ENCODE data around the gene KDM3B.

KDM3B gene

GRCh38 chr5:138339091-138339456 is 13.4 kb upstream of the KDM3B start:
- H3K4me1 Mint-ChIP-seq = peaks cover 25 to 40% of the 10 kb centered on the region in 2 donors
- no peaks in the 10 kb centered on the region for H3K9me3 Mint-ChIP-seq
- DNase-seq (no peak), ATAC-seq (replicated peaks) (no peak)
- H3K27me3 Mint-ChIP-seq = no peaks in the 10 kb centered on the region
- peak overlapping the region; percentile 94 for H3K27ac Mint-ChIP-seq
- H3K36me3 Mint-ChIP-seq = peaks cover 6 to 15% of the 10 kb centered on the region in 2 donors
- peak overlapping the region; percentile 95 for H3K4me3 Mint-ChIP-seq

GRCh38 chr5:138339464-138339863 is 13.0 kb upstream of the KDM3B start:
- H3K4me3 Mint-ChIP-seq = peak overlapping the region; percentile 95
- no peak for DNase-seq
- H3K27me3 Mint-ChIP-seq = no peaks in the 10 kb centered on the region
- H3K4me1 Mint-ChIP-seq = peaks cover 25 to 40% of the 10 kb centered on the region in 2 donors
- peak overlapping the region; percentile 94 for H3K27ac Mint-ChIP-seq
- ATAC-seq (replicated peaks) = no peak
- H3K36me3 Mint-ChIP-seq = peaks cover 9 to 19% of the 10 kb centered on the region in 2 donors
- H3K9me3 Mint-ChIP-seq = no peaks in the 10 kb centered on the region

- Mint-ChIP-seq H3K4me1 (peaks cover 25 to 40% of the 10 kb centered on the region in 2 donors), H3K27ac (no peak overlapping the region), H3K36me3 (peaks cover 13 to 22% of the 10 kb centered on the region in 2 donors), H3K9me3 (no peaks in the 10 kb centered on the region), H3K27me3 (no peaks in the 10 kb centered on the region), H3K4me3 (peak overlapping the region in 1 of 2 donors; percentile 95)
- no peak for ATAC-seq (replicated peaks)
- no peak for DNase-seq
Measured at GRCh38 chr5:138340008-138340407, 12.5 kb upstream of the KDM3B start.

- peaks cover 42 to 58% of the 10 kb centered on the region in 2 donors for H3K36me3 Mint-ChIP-seq
- DNase-seq (no peak), ATAC-seq (replicated peaks) (no peak)
- no peaks in the 10 kb centered on the region for H3K9me3 Mint-ChIP-seq
- no peak overlapping the region for H3K4me3 Mint-ChIP-seq
- peaks cover 8 to 16% of the 10 kb centered on the region in 2 donors for H3K4me1 Mint-ChIP-seq
- H3K27ac Mint-ChIP-seq = no peak overlapping the region
- H3K27me3 Mint-ChIP-seq = no peaks in the 10 kb centered on the region
Measured at GRCh38 chr5:138344887-138345622, 7.4 kb upstream of the KDM3B start.

GRCh38 chr5:138346889-138347288 is 5.6 kb upstream of the KDM3B start:
- peaks cover 46 to 60% of the 10 kb centered on the region in 2 donors for H3K36me3 Mint-ChIP-seq
- no peaks in the 10 kb centered on the region for H3K27me3 Mint-ChIP-seq
- peaks cover 4 to 6% of the 10 kb centered on the region in 2 donors for H3K9me3 Mint-ChIP-seq
- no peak overlapping the region for H3K27ac Mint-ChIP-seq
- H3K4me3 Mint-ChIP-seq = no peak overlapping the region
- DNase-seq = no peak
- H3K4me1 Mint-ChIP-seq = peaks cover 9 to 14% of the 10 kb centered on the region in 2 donors
- no peak for ATAC-seq (replicated peaks)

GRCh38 chr5:138349852-138350562 is 2.5 kb upstream of the KDM3B start:
- ATAC-seq (replicated peaks) (no peak), DNase-seq (no peak)
- H3K27ac Mint-ChIP-seq = peak overlapping the region; percentile 22

GRCh38 chr5:138350563-138350890 is 2.0 kb upstream of the KDM3B start:
- Mint-ChIP-seq H3K36me3 (peaks cover 42 to 53% of the 10 kb centered on the region in 2 donors), H3K9me3 (peaks cover 7 to 10% of the 10 kb centered on the region in 2 donors), H3K27ac (no peak overlapping the region), H3K4me1 (peaks cover 28 to 39% of the 10 kb centered on the region in 2 donors), H3K27me3 (no peaks in the 10 kb centered on the region), H3K4me3 (no peak overlapping the region)
- no peak for DNase-seq
- ATAC-seq (replicated peaks) = no peak

More at GRCh38 chr5:138349852-138350562, 2.5 kb upstream of the KDM3B start:
- Mint-ChIP-seq H3K27me3 (no peaks in the 10 kb centered on the region), H3K4me1 (peaks cover 24 to 34% of the 10 kb centered on the region in 2 donors), H3K4me3 (no peak overlapping the region), H3K36me3 (peaks cover 47 to 58% of the 10 kb centered on the region in 2 donors), H3K9me3 (peaks cover 7 to 10% of the 10 kb centered on the region in 2 donors)

GRCh38 chr5:138351056-138351455 is 1.4 kb upstream of the KDM3B start:
- peaks cover 31 to 44% of the 10 kb centered on the region in 2 donors for H3K4me1 Mint-ChIP-seq
- H3K4me3 Mint-ChIP-seq = no peak overlapping the region
- peaks cover 7 to 10% of the 10 kb centered on the region in 2 donors for H3K9me3 Mint-ChIP-seq
- ATAC-seq (replicated peaks) (no peak), DNase-seq (no peak)
- peaks cover 37 to 49% of the 10 kb centered on the region in 2 donors for H3K36me3 Mint-ChIP-seq
- H3K27me3 Mint-ChIP-seq = no peaks in the 10 kb centered on the region
- no peak overlapping the region for H3K27ac Mint-ChIP-seq

- H3K4me1 Mint-ChIP-seq = peaks cover 31 to 49% of the 10 kb centered on the region in 2 donors
- peak overlapping the region; percentile 94 for H3K27ac Mint-ChIP-seq
- peaks cover 36 to 49% of the 10 kb centered on the region in 2 donors for H3K36me3 Mint-ChIP-seq
- DNase-seq (no peak), ATAC-seq (replicated peaks) (no peak)
- H3K9me3 Mint-ChIP-seq = peaks cover 7 to 10% of the 10 kb centered on the region in 2 donors
- peak overlapping the region in 1 of 2 donors; percentile 82 for H3K4me3 Mint-ChIP-seq
- no peaks in the 10 kb centered on the region for H3K27me3 Mint-ChIP-seq
Measured at GRCh38 chr5:138351517-138351916, 968 bp upstream of the KDM3B start.

- DNase-seq = peak; percentile 69
- peaks cover 25 to 36% of the 10 kb centered on the region in 2 donors for H3K36me3 Mint-ChIP-seq
Measured at GRCh38 chr5:138352722-138353559, 456 bp downstream of the KDM3B start.

GRCh38 chr5:138353560-138354080 is 1.1 kb downstream of the KDM3B start:
- Mint-ChIP-seq H3K27ac (peak overlapping the region; percentile 96), H3K27me3 (no peaks in the 10 kb centered on the region), H3K4me1 (peaks cover 29 to 54% of the 10 kb centered on the region in 2 donors), H3K36me3 (peaks cover 25 to 32% of the 10 kb centered on the region in 2 donors), H3K9me3 (peaks cover 7 to 10% of the 10 kb centered on the region in 2 donors), H3K4me3 (peak overlapping the region; percentile 91 to 94)
- ATAC-seq (replicated peaks) (no peak), DNase-seq (no peak)

More at GRCh38 chr5:138352722-138353559, 456 bp downstream of the KDM3B start:
- H3K9me3 Mint-ChIP-seq = peaks cover 7 to 10% of the 10 kb centered on the region in 2 donors
- H3K4me1 Mint-ChIP-seq = peaks cover 29 to 54% of the 10 kb centered on the region in 2 donors
- peak; percentile 75 to 76 for ATAC-seq (replicated peaks)
- peak overlapping the region; percentile 96 for H3K27ac Mint-ChIP-seq
- no peaks in the 10 kb centered on the region for H3K27me3 Mint-ChIP-seq
- peak overlapping the region; percentile 91 to 94 for H3K4me3 Mint-ChIP-seq

GRCh38 chr5:138354387-138354786 is 1.9 kb downstream of the KDM3B start:
- peak overlapping the region; percentile 91 to 94 for H3K4me3 Mint-ChIP-seq
- H3K9me3 Mint-ChIP-seq = peaks cover 7 to 10% of the 10 kb centered on the region in 2 donors
- DNase-seq (no peak), ATAC-seq (replicated peaks) (no peak)
- H3K27me3 Mint-ChIP-seq = no peaks in the 10 kb centered on the region
- H3K27ac Mint-ChIP-seq = peak overlapping the region; percentile 85
- H3K4me1 Mint-ChIP-seq = peaks cover 29 to 54% of the 10 kb centered on the region in 2 donors
- H3K36me3 Mint-ChIP-seq = peaks cover 22 to 25% of the 10 kb centered on the region in 2 donors

GRCh38 chr5:138354926-138355378 is 2.5 kb downstream of the KDM3B start:
- H3K36me3 Mint-ChIP-seq = peaks cover 19 to 23% of the 10 kb centered on the region in 2 donors
- H3K27me3 Mint-ChIP-seq = no peaks in the 10 kb centered on the region
- peak overlapping the region; percentile 85 for H3K27ac Mint-ChIP-seq
- DNase-seq = peak; percentile 33
- peak; percentile 5 to 15 for ATAC-seq (replicated peaks)
- peaks cover 28 to 58% of the 10 kb centered on the region in 2 donors for H3K4me1 Mint-ChIP-seq
- H3K9me3 Mint-ChIP-seq = peaks cover 7 to 10% of the 10 kb centered on the region in 2 donors
- peak overlapping the region; percentile 91 to 94 for H3K4me3 Mint-ChIP-seq
